GM13976 (cell line): ENCODE measurements around the gene ZBTB18.

Experiments
- DNase-seq: peaks from one replicate; pipeline ENCODE4 v3.0.0; 2012; ENCODE audit warnings: low spot score
- CTCF ChIP-seq: IDR thresholded peaks from 2 replicates; pipeline ENCODE4 v1.5.1; 2012; ENCODE audit warnings: borderline replicate concordance, mild to moderate bottlenecking; ENCODE audit not compliant: insufficient read depth; ENCODE audit errors: extremely low read depth, missing control alignments, control extremely low read depth
- in situ Hi-C: fragments of 300-500 bp; cut with MboI; formaldehyde crosslinking; loops from one replicate; pipeline ENCODE4 v1.12.0; 2022; ENCODE audit warnings: low sequenced_read_pairs, mixed read lengths, inconsistent platforms; ENCODE audit not compliant: unreplicated experiment

The ZBTB18 gene

GRCh38 chr1:244083383-244083943, 32.4 kb downstream of the ZBTB18 start:
- no peak for TF ChIP-seq CTCF
- in situ Hi-C loops: no loop called here
- no peak for DNase-seq

DNA sequence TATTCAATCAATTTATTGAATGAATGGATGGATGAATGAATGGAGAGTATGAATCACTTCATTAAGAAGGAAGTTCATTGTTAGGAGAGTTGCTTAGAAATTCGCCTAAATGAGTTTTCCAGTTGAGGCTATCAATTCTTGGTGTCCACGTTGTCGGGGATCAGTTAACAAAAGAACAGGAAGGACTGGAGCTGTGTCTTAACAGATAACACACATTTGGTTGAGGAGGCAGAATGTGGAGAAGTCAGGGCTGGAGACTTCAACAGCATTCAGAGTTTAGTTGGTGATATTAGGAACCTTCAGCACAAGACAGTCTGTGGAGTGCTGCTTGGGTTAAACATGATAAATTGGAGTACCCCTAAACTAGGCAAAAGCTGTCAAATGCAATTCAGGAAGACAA, 33.7 kb downstream of the ZBTB18 start:
- DNase-seq: no peak
- no peak for TF ChIP-seq CTCF
- in situ Hi-C loops: no loop called here

GRCh38 chr1:244085891-244086290, 34.8 kb downstream of the ZBTB18 start:
- no peak for TF ChIP-seq CTCF
- DNase-seq: no peak
- in situ Hi-C loops: no loop called here

DNA sequence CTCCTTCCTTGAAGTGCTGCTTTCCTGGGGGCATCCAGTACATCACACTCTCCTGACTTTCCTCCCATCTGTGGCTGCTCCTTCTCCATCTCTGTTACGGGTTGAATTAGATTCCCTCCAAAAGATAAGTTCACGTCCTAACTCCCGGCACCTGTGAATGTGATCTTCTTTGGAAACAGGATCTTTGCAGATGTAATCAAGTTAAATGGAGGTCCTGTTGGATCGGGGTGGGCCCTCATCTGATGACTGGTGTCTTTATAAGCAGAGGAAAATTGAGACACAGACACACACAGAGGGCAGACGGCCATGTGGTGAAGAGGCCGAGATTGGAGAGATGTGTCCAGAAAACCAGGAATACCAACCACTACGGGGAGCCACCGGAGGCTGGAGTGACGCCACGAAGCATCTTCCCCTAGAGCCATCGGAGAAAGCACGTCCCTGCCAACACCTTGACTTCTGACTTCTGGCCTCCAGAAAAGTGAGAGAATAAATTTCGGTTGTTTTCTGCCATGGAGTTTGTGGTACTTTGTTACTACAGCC, 36.0 kb downstream of the ZBTB18 start:
- in situ Hi-C loops: no loop called here
- TF ChIP-seq CTCF: no peak

GRCh38 chr1:244087611-244088010, 36.5 kb downstream of the ZBTB18 start:
- no peak for TF ChIP-seq CTCF
- in situ Hi-C loops: no loop called here
- no peak for DNase-seq

More for the DNA sequence above, 36.0 kb downstream of the ZBTB18 start:
- DNase-seq: no peak

- DNase-seq: no peak
- no peak for TF ChIP-seq CTCF
- in situ Hi-C loops: no loop called here
Observed at GRCh38 chr1:244088161-244088560, 37.1 kb downstream of the ZBTB18 start.
